ENCODE data around the gene LPP. TPM values are rescaled to one million over a fixed set of nuclear protein-coding genes. Genes with fewer than 3 reads are reported as not detected.

Gene LPP
- total RNA-seq, 1 experiment from 2014 or later, result 120 TPM

DNA sequence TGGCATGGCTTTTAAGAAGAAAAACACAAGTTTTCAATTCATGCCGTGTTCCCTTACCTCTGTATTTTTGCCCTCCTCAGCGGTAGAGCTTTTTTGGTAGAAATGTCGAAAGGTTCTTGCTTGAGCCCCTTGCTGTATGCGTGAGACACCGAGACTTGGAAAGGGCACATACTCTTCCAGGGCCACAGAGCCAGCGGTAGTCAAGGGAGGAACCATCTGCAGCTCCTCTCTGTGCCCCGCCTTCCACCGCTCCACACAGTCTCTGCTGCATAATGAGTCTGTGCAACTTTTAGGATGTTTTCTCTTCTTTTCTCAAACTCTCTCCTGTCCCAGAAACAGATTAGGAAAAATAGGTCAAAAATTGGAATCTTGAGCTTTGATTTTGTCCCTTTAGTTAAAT lies 77.5 kb downstream of the LPP start:
- H3K27me3 Mint-ChIP-seq (ENCODE audit: insufficient read depth, unreplicated experiment), result no peaks in the 10 kb centered on the region
- DNase-seq, result no peak
- H3K9me3 Mint-ChIP-seq (ENCODE audit: unreplicated experiment), result peaks cover 10% of the 10 kb centered on the region
- Histone ChIP-seq H3K36me3 (ENCODE audit: control insufficient read depth, insufficient read depth, low read length) (no peaks in the 10 kb centered on the region), H3K4me1 (peaks cover 8% of the 10 kb centered on the region; the same call in 1 of the 2 replicates), H3K4me3 (ENCODE audit: low read depth, low read length) (no peak overlapping the region), H3K27me3 (replicated peaks; ENCODE audit: control insufficient read depth, insufficient read depth, low read length) (no peaks in the 10 kb centered on the region), H3K9me3 (no peaks in the 10 kb centered on the region)
- TF ChIP-seq, protein P1, sequence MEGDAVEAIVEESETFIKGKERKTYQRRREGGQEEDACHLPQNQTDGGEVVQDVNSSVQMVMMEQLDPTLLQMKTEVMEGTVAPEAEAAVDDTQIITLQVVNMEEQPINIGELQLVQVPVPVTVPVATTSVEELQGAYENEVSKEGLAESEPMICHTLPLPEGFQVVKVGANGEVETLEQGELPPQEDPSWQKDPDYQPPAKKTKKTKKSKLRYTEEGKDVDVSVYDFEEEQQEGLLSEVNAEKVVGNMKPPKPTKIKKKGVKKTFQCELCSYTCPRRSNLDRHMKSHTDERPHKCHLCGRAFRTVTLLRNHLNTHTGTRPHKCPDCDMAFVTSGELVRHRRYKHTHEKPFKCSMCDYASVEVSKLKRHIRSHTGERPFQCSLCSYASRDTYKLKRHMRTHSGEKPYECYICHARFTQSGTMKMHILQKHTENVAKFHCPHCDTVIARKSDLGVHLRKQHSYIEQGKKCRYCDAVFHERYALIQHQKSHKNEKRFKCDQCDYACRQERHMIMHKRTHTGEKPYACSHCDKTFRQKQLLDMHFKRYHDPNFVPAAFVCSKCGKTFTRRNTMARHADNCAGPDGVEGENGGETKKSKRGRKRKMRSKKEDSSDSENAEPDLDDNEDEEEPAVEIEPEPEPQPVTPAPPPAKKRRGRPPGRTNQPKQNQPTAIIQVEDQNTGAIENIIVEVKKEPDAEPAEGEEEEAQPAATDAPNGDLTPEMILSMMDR (IDR thresholded peaks at IDR 0.05; ENCODE audit: insufficient read depth in 1 of 2, low read depth in 1 of 2, low read length in 1 of 2, severe bottlenecking in 1 of 2, unreplicated experiment in 1 of 2), result no peak
- no peak overlapping the region for H3K4me3 Mint-ChIP-seq (ENCODE audit: unreplicated experiment)
- ChIA-PET CTCF (no interaction called here), POLR2A (no interaction called here)
- intact Hi-C loops (cut with micrococcal nuclease; ENCODE audit: unreplicated experiment), result no loop called here
- peaks cover 54% of the 10 kb centered on the region for H3K36me3 Mint-ChIP-seq (ENCODE audit: insufficient read depth, unreplicated experiment)
- BruUV-seq (replicated peaks), result no TSS peak
- peaks cover 18% of the 10 kb centered on the region for H3K4me1 Mint-ChIP-seq (ENCODE audit: low read depth, unreplicated experiment)
- H3K27ac Mint-ChIP-seq (ENCODE audit: unreplicated experiment), result no peak overlapping the region

DNA sequence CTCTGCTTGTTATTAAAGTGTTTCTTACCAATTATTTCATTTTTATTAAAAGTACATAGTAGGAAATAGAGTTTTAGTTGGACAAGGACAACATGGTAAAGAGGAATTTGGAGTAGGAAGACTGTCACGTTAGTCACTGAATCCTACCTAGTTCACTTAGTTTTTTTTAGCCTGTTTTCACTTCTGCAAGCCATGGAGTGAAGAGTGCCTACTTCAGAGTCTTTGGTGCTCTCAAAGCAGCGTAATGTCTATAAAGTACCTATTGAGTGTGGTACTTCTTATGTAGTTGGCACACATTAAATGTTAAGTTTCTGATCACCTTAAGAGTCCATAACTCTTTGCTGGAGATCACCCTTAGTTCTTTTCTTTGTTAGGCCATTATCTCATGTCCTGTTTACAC lies 78.7 kb downstream of the LPP start:
- Mint-ChIP-seq H3K36me3 (ENCODE audit: insufficient read depth, unreplicated experiment) (peaks cover 56% of the 10 kb centered on the region), H3K4me3 (ENCODE audit: unreplicated experiment) (no peak overlapping the region), H3K9me3 (ENCODE audit: unreplicated experiment) (peaks cover 10% of the 10 kb centered on the region), H3K27ac (ENCODE audit: unreplicated experiment) (no peak overlapping the region), H3K4me1 (ENCODE audit: low read depth, unreplicated experiment) (peaks cover 18% of the 10 kb centered on the region), H3K27me3 (ENCODE audit: insufficient read depth, unreplicated experiment) (no peaks in the 10 kb centered on the region)
- DNase-seq, result no peak
- CTCF ChIA-PET, result no interaction called here
- Histone ChIP-seq H3K9me3 (no peaks in the 10 kb centered on the region), H3K4me3 (ENCODE audit: low read depth, low read length) (no peak overlapping the region), H3K4me1 (peaks cover 8% of the 10 kb centered on the region; the same call in 1 of the 2 replicates), H3K27me3 (replicated peaks; ENCODE audit: control insufficient read depth, insufficient read depth, low read length) (no peaks in the 10 kb centered on the region), H3K36me3 (ENCODE audit: control insufficient read depth, insufficient read depth, low read length) (no peaks in the 10 kb centered on the region)
- intact Hi-C loops (cut with micrococcal nuclease; ENCODE audit: unreplicated experiment), result no loop called here
- no TSS peak for BruUV-seq (replicated peaks)
- TF ChIP-seq, protein P1 (IDR thresholded peaks at IDR 0.05; ENCODE audit: insufficient read depth in 1 of 2, low read depth in 1 of 2, low read length in 1 of 2, severe bottlenecking in 1 of 2, unreplicated experiment in 1 of 2), result no peak
- POLR2A ChIA-PET, result no interaction called here

DNA sequence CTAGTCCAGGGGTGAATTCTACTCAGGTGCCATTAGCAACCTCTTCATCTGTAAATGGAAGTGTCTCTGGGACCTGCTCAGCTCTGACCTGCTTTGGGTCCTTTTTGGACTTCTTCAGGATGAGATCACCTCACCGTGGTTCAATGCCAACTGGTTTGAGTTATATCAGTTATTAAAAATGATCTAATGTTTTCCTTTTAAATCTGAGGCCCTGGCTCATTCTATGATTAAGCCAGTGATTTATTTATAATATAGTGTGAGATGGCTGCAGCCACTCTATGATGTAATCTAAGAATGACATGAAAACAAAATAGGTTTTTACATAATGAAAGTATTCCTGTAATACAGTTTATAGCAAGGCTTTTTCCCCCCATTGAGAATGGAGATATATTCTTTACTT lies 79.4 kb downstream of the LPP start:
- peaks cover 10% of the 10 kb centered on the region for H3K9me3 Mint-ChIP-seq (ENCODE audit: unreplicated experiment)
- H3K9me3 ChIP-seq, result no peaks in the 10 kb centered on the region
- no peak overlapping the region for H3K4me3 ChIP-seq (ENCODE audit: low read depth, low read length)
- H3K27me3 Mint-ChIP-seq (ENCODE audit: insufficient read depth, unreplicated experiment), result no peaks in the 10 kb centered on the region
- peaks cover 18% of the 10 kb centered on the region for H3K4me1 Mint-ChIP-seq (ENCODE audit: low read depth, unreplicated experiment)
- CTCF ChIA-PET, result no interaction called here
- peaks cover 50% of the 10 kb centered on the region for H3K36me3 Mint-ChIP-seq (ENCODE audit: insufficient read depth, unreplicated experiment)
- H3K4me3 Mint-ChIP-seq (ENCODE audit: unreplicated experiment), result no peak overlapping the region
- no peak overlapping the region for H3K27ac Mint-ChIP-seq (ENCODE audit: unreplicated experiment)
- H3K4me1 ChIP-seq, result peaks cover 8% of the 10 kb centered on the region; the same call in 1 of the 2 replicates
- DNase-seq, result no peak
- intact Hi-C loops (cut with micrococcal nuclease; ENCODE audit: unreplicated experiment), result no loop called here
- H3K36me3 ChIP-seq (ENCODE audit: control insufficient read depth, insufficient read depth, low read length), result no peaks in the 10 kb centered on the region
- TF ChIP-seq, protein P1 (IDR thresholded peaks at IDR 0.05; ENCODE audit: insufficient read depth in 1 of 2, low read depth in 1 of 2, low read length in 1 of 2, severe bottlenecking in 1 of 2, unreplicated experiment in 1 of 2), result no peak
- no TSS peak for BruUV-seq (replicated peaks)
- H3K27me3 ChIP-seq (replicated peaks; ENCODE audit: control insufficient read depth, insufficient read depth, low read length), result no peaks in the 10 kb centered on the region
- POLR2A ChIA-PET, result no interaction called here

Measured in Caco-2 (cell line).